NB4 (cell line): Measurements from ENCODE around the gene GZMA.
"Not testable (repeated sequence)": the region's sequence is repeated elsewhere in the genome, so short reads cannot be mapped to it uniquely, and the experiment has no call there.

Source experiments
- DNase-seq: peaks from one replicate; pipeline ENCODE4 v3.0.0; 2010; ENCODE audit warnings: low read depth
- H3K4me3 ChIP-seq: one replicate; pipeline ENCODE4 v1.5.1; 2011; ENCODE audit warnings: mild to moderate bottlenecking, low read depth, low read length, moderate library complexity
- CTCF ChIP-seq: IDR thresholded peaks from one replicate; pipeline ENCODE4 v1.5.1; 2012; ENCODE audit warnings: low read depth, low read length
- MAX ChIP-seq: IDR thresholded peaks from 2 replicates; pipeline ENCODE4 v1.6.1; 2011; ENCODE audit warnings: low read depth, low read length
- MYC ChIP-seq: IDR thresholded peaks from 2 replicates; pipeline ENCODE4 v1.6.1; 2011; ENCODE audit warnings: low read depth, low read length
- POLR2A ChIP-seq: IDR thresholded peaks from 2 replicates; pipeline ENCODE4 v1.6.1; 2011; ENCODE audit warnings: mild to moderate bottlenecking; ENCODE audit not compliant: insufficient read length; ENCODE audit errors: extremely low read depth

The GZMA gene

GRCh38 chr5:55081541-55081940 is 20.9 kb upstream of the GZMA start:
- DNase-seq = no peak
- no peak overlapping the region for H3K4me3 ChIP-seq
- TF ChIP-seq CTCF (no peak), MYC (no peak), POLR2A (no peak), MAX (no peak)

- DNase-seq, H3K4me3 ChIP-seq: not testable (repeated sequence)
Observed at GRCh38 chr5:55089301-55089700, 13.1 kb upstream of the GZMA start.

- not testable (repeated sequence) for DNase-seq, H3K4me3 ChIP-seq
Observed at GRCh38 chr5:55091011-55091410, 11.4 kb upstream of the GZMA start.

GRCh38 chr5:55096182-55096581 is 6.3 kb upstream of the GZMA start:
- no peak overlapping the region for H3K4me3 ChIP-seq
- no peak for TF ChIP-seq POLR2A
- TF ChIP-seq MYC = no peak
- TF ChIP-seq CTCF = no peak
- TF ChIP-seq MAX = no peak
- DNase-seq = no peak

GRCh38 chr5:55096861-55097260 is 5.6 kb upstream of the GZMA start:
- no peak for TF ChIP-seq MAX
- no peak for TF ChIP-seq CTCF
- no peak for TF ChIP-seq POLR2A
- no peak for TF ChIP-seq MYC
- H3K4me3 ChIP-seq = no peak overlapping the region
- DNase-seq = no peak

- not testable (repeated sequence) for H3K4me3 ChIP-seq, DNase-seq
Observed at GRCh38 chr5:55101148-55101547, 1.3 kb upstream of the GZMA start.

GRCh38 chr5:55101556-55102276 is 730 bp upstream of the GZMA start:
- DNase-seq = no peak
- no peak overlapping the region for H3K4me3 ChIP-seq

More at GRCh38 chr5:55101556-55102276, 730 bp upstream of the GZMA start:
- TF ChIP-seq MYC (no peak), CTCF (no peak), POLR2A (no peak), MAX (no peak)
